Mesendoderm (in vitro differentiated cells): ENCODE results near the gene TF.

Experiments used
- DNase-seq: peaks from one replicate; pipeline ENCODE4 v3.0.0; 2013
- H2AK5ac ChIP-seq: 2 replicates; pipeline ENCODE4 v1.6.1; 2013; ENCODE audit warnings: low read length, inconsistent platforms
- H2BK120ac ChIP-seq: 2 replicates; pipeline ENCODE4 v1.6.1; 2013; ENCODE audit warnings: low read depth, mild to moderate bottlenecking, low read length, moderate library complexity, mixed read lengths
- H2BK15ac ChIP-seq: replicated peaks from 2 replicates; pipeline ENCODE4 v1.6.1; 2013; ENCODE audit warnings: low read depth, mild to moderate bottlenecking, moderate library complexity
- H2BK5ac ChIP-seq: 2 replicates; pipeline ENCODE4 v1.6.1; 2013; ENCODE audit warnings: low read length, inconsistent platforms
- H3K18ac ChIP-seq: 2 replicates; pipeline ENCODE4 v1.6.1; 2013; ENCODE audit warnings: mild to moderate bottlenecking, low read length, mixed read lengths
- H3K23ac ChIP-seq: one replicate; pipeline ENCODE4 v1.6.1; 2013; ENCODE audit warnings: low read length
- H3K27ac ChIP-seq: 2 replicates; pipeline ENCODE4 v1.5.1; 2013; ENCODE audit warnings: low read depth, mild to moderate bottlenecking, inconsistent platforms, low read length, moderate library complexity
- H3K27me3 ChIP-seq: 2 replicates; pipeline ENCODE4 v1.6.1; 2013; ENCODE audit warnings: low read length, control low read depth, mild to moderate bottlenecking, inconsistent platforms; ENCODE audit not compliant: insufficient read depth, poor library complexity
- H3K36me3 ChIP-seq: 2 replicates; pipeline ENCODE4 v1.6.1; 2013; ENCODE audit warnings: low read length, inconsistent platforms; ENCODE audit not compliant: control insufficient read depth, insufficient read depth
- H3K4ac ChIP-seq: one replicate; pipeline ENCODE4 v1.6.1; 2013; ENCODE audit warnings: low read depth, mild to moderate bottlenecking, low read length, moderate library complexity
- H3K4me1 ChIP-seq: 2 replicates; pipeline ENCODE4 v1.6.1; 2013; ENCODE audit warnings: low read depth, low read length, inconsistent platforms; ENCODE audit not compliant: control insufficient read depth
- H3K4me2 ChIP-seq: 2 replicates; pipeline ENCODE4 v1.6.1; 2013; ENCODE audit warnings: low read length
- H3K4me3 ChIP-seq: 2 replicates; pipeline ENCODE4 v1.5.1; 2013; ENCODE audit warnings: mild to moderate bottlenecking, low read length
- H3K56ac ChIP-seq: one replicate; pipeline ENCODE4 v1.6.1; 2013; ENCODE audit warnings: low read length
- H3K79me1 ChIP-seq: 2 replicates; pipeline ENCODE4 v1.6.1; 2013; ENCODE audit warnings: low read length, inconsistent platforms
- H3K79me2 ChIP-seq: 2 replicates; pipeline ENCODE4 v1.6.1; 2013; ENCODE audit warnings: mild to moderate bottlenecking, low read length; ENCODE audit not compliant: control insufficient read depth, insufficient read depth
- H3K9ac ChIP-seq: 2 replicates; pipeline ENCODE4 v1.6.1; 2013; ENCODE audit warnings: low read length, inconsistent platforms
- H4K5ac ChIP-seq: one replicate; pipeline ENCODE4 v1.6.1; 2013; ENCODE audit warnings: low read length
- H4K8ac ChIP-seq: one replicate; pipeline ENCODE4 v1.6.1; 2013; ENCODE audit warnings: low read depth, mild to moderate bottlenecking, control low read depth, low read length, moderate library complexity
- whole genome bisulfite sequencing: extraction: QIAGEN DNeasy Blood & Tissue Kit; methylation state at CpG from one replicate; pipeline ENCODE4 v1.1.7; 2013; ENCODE audit warnings: low lambda C conversion rate, missing lambda C conversion rate; ENCODE audit not compliant: insufficient coverage; ENCODE audit errors: extremely low coverage; 5-methylcytosine and 5-hydroxymethylcytosine counted together

Gene TF

GRCh38 chr3:133836497-133837158, 90.4 kb downstream of the TF start:
- H2BK15ac ChIP-seq = no peak overlapping the region
- no peak overlapping the region for H3K4ac ChIP-seq
- H3K79me2 ChIP-seq = no peaks in the 10 kb centered on the region
- H3K27me3 ChIP-seq = no peaks in the 10 kb centered on the region
- H3K4me3 ChIP-seq = no peak overlapping the region
- H2AK5ac ChIP-seq = no peak overlapping the region
- H2BK120ac ChIP-seq = no peak overlapping the region
- no peak overlapping the region for H3K56ac ChIP-seq
- H3K27ac ChIP-seq = no peak overlapping the region
- no peaks in the 10 kb centered on the region for H3K4me1 ChIP-seq
- no peak overlapping the region for H2BK5ac ChIP-seq
- no CpG with 5 or more reads among the region's 6 CpGs for WGBS
- H3K9ac ChIP-seq = no peak overlapping the region
- H3K4me2 ChIP-seq = no peak overlapping the region
- no peak overlapping the region for H4K5ac ChIP-seq
- H3K23ac ChIP-seq = no peak overlapping the region
- H3K18ac ChIP-seq = no peak overlapping the region
- DNase-seq = no peak
- no peaks in the 10 kb centered on the region for H3K79me1 ChIP-seq
- no peak overlapping the region for H4K8ac ChIP-seq
- no peaks in the 10 kb centered on the region for H3K36me3 ChIP-seq

DNA sequence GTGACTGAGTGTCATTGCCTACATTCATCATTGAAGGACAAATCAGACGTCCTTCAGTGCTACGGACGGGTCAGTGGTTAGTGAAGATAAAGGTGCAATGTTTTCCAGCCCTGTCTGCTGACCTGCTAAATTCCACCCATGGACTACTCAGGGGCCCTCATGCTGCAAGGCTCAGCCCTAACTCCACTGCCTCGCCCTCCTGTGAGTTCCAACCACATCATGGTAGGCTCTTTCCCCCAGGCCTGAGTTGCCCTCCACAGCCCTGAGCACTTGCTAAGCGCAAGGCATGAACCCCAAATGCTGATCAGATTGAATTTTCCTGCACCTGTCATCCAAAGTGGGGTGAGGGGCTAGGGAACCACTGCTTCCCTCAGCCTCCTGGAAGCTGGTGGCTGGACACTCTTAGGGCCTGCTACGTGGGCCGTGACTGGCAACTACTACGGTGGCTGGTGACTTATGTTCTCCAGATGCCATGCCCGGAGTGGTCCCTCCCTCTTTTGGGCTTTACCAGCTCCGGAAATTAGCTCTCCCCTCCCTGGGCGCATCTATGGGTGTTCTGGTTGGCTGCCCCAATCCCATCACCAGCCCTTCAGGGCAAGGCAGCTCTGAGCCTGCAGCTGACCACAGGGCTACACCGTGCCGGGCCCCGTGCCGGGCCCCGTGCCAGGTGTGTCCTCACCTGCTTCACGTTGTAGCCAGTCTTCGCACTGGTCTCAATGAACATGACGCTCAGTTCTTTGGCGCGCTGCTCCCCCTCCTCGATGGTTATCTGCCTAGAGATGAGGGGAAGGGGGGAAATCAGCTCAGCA, 91.5 kb downstream of the TF start:
- H3K27ac ChIP-seq = no peak overlapping the region
- H2AK5ac ChIP-seq = no peak overlapping the region
- H2BK15ac ChIP-seq = no peak overlapping the region
- no peaks in the 10 kb centered on the region for H3K27me3 ChIP-seq
- H3K4me3 ChIP-seq = no peak overlapping the region
- no peaks in the 10 kb centered on the region for H3K79me2 ChIP-seq
- no peak overlapping the region for H3K9ac ChIP-seq
- no peak overlapping the region for H3K18ac ChIP-seq
- H4K8ac ChIP-seq = no peak overlapping the region
- no peaks in the 10 kb centered on the region for H3K4me1 ChIP-seq
- H3K56ac ChIP-seq = no peak overlapping the region
- no peak overlapping the region for H3K4ac ChIP-seq
- no peak overlapping the region for H3K23ac ChIP-seq
- H2BK5ac ChIP-seq = no peak overlapping the region
- no peak overlapping the region for H2BK120ac ChIP-seq
- no peaks in the 10 kb centered on the region for H3K79me1 ChIP-seq
- no peak for DNase-seq
- no peaks in the 10 kb centered on the region for H3K36me3 ChIP-seq
- H3K4me2 ChIP-seq = no peak overlapping the region
- WGBS = no CpG with 5 or more reads among the region's 22 CpGs
- H4K5ac ChIP-seq = no peak overlapping the region

- no peak overlapping the region for H2BK120ac ChIP-seq
- H3K56ac ChIP-seq = no peak overlapping the region
- no peaks in the 10 kb centered on the region for H3K27me3 ChIP-seq
- H3K79me2 ChIP-seq = no peaks in the 10 kb centered on the region
- H4K8ac ChIP-seq = no peak overlapping the region
- H2BK15ac ChIP-seq = no peak overlapping the region
- H2BK5ac ChIP-seq = no peak overlapping the region
- no peaks in the 10 kb centered on the region for H3K79me1 ChIP-seq
- no peak for DNase-seq
- no peak overlapping the region for H4K5ac ChIP-seq
- H3K18ac ChIP-seq = no peak overlapping the region
- H3K9ac ChIP-seq = no peak overlapping the region
- no peak overlapping the region for H3K23ac ChIP-seq
- H3K4ac ChIP-seq = no peak overlapping the region
- H3K36me3 ChIP-seq = no peaks in the 10 kb centered on the region
- H3K4me3 ChIP-seq = no peak overlapping the region
- no CpG with 5 or more reads among the region's 4 CpGs for WGBS
- no peak overlapping the region for H3K27ac ChIP-seq
- no peak overlapping the region for H2AK5ac ChIP-seq
- no peaks in the 10 kb centered on the region for H3K4me1 ChIP-seq
- H3K4me2 ChIP-seq = no peak overlapping the region
Observed at GRCh38 chr3:133838296-133838789, 92.2 kb downstream of the TF start.

GRCh38 chr3:133838916-133839800, 93.0 kb downstream of the TF start:
- no peak overlapping the region for H3K23ac ChIP-seq
- H3K9ac ChIP-seq = no peak overlapping the region
- H2AK5ac ChIP-seq = no peak overlapping the region
- H4K5ac ChIP-seq = no peak overlapping the region
- no peak for DNase-seq
- no peak overlapping the region for H2BK5ac ChIP-seq
- no peak overlapping the region for H3K4me3 ChIP-seq
- H2BK120ac ChIP-seq = no peak overlapping the region
- no peaks in the 10 kb centered on the region for H3K27me3 ChIP-seq
- no peaks in the 10 kb centered on the region for H3K79me1 ChIP-seq
- H2BK15ac ChIP-seq = no peak overlapping the region
- no peak overlapping the region for H3K27ac ChIP-seq
- no peak overlapping the region for H3K56ac ChIP-seq
- H3K4me1 ChIP-seq = no peaks in the 10 kb centered on the region
- H3K18ac ChIP-seq = no peak overlapping the region
- H3K79me2 ChIP-seq = no peaks in the 10 kb centered on the region
- no peaks in the 10 kb centered on the region for H3K36me3 ChIP-seq
- no peak overlapping the region for H4K8ac ChIP-seq
- no peak overlapping the region for H3K4me2 ChIP-seq
- no peak overlapping the region for H3K4ac ChIP-seq
- WGBS = no CpG with 5 or more reads among the region's 12 CpGs

GRCh38 chr3:133840055-133840737, 94.0 kb downstream of the TF start:
- no peaks in the 10 kb centered on the region for H3K79me2 ChIP-seq
- no peak overlapping the region for H3K9ac ChIP-seq
- DNase-seq = no peak
- no peaks in the 10 kb centered on the region for H3K27me3 ChIP-seq
- no peaks in the 10 kb centered on the region for H3K79me1 ChIP-seq
- no peak overlapping the region for H3K18ac ChIP-seq
- no peak overlapping the region for H2AK5ac ChIP-seq
- no peak overlapping the region for H2BK120ac ChIP-seq
- no peak overlapping the region for H3K23ac ChIP-seq
- no peak overlapping the region for H4K8ac ChIP-seq
- no peak overlapping the region for H3K4me2 ChIP-seq
- H3K4ac ChIP-seq = no peak overlapping the region
- H3K4me1 ChIP-seq = no peaks in the 10 kb centered on the region
- H3K4me3 ChIP-seq = no peak overlapping the region
- no peaks in the 10 kb centered on the region for H3K36me3 ChIP-seq
- no peak overlapping the region for H4K5ac ChIP-seq
- no peak overlapping the region for H2BK15ac ChIP-seq
- WGBS = no CpG with 5 or more reads among the region's 9 CpGs
- H3K56ac ChIP-seq = no peak overlapping the region
- H2BK5ac ChIP-seq = no peak overlapping the region
- H3K27ac ChIP-seq = no peak overlapping the region
